A549 (cell line): ENCODE measurements around the gene FAXC. TPM values are rescaled to one million over a fixed set of nuclear protein-coding genes. Genes with fewer than 3 reads are reported as not detected.

ENCODE experiments used
- ATAC-seq, 2 experiments: fragments of 200-7000 bp in 1 of 2; fragments of >200 bp in 1 of 2; cut with Nextera tagmentation in 1 of 2; cut with Tn5 transposase in 1 of 2; 3 replicates each; pipeline versions ENCODE4 v1.8.0 to v1.9.1; 2018 to 2020; ENCODE audit warnings: mild to moderate bottlenecking in 1 of 2, moderate library complexity in 1 of 2
- CTCF ChIA-PET: fragments of 300-600 bp; sonication (Branson Sonifier 250); formaldehyde crosslinking; extraction: SDS; loops from one replicate; lab custom pipeline; 2021; ENCODE audit warnings: antibody characterized with exemption, inconsistent platforms; lab: Yijun Ruan, JAX
- POLR2A ChIA-PET: fragments of 350-600 bp; formaldehyde crosslinking; extraction: SDS; loops from one replicate; lab custom pipeline; 2021; ENCODE audit warnings: antibody characterized with exemption, inconsistent platforms; lab: Yijun Ruan, JAX
- DNase-seq, 2 experiments: peaks; one replicate each; pipeline versions ENCODE4 v3.0.0 to v3.0.0-alpha.2; 2011 to 2016; ENCODE audit warnings: low read depth in 1 of 2, low spot score in 1 of 2
- FAIRE-seq: peaks from 2 replicates; lab custom pipeline; 2011; peaks lifted over from hg19 to GRCh38; lab: Jason Lieb, UNC
- H3K27ac ChIP-seq, 2 experiments: fragments of >200 bp; sonication (Bioruptor Twin); formaldehyde crosslinking; 3 replicates each; pipeline ENCODE4 v1.5.1; 2016 to 2017
- H3K4me1 ChIP-seq: fragments of >200 bp; sonication (Bioruptor Twin); formaldehyde crosslinking; 3 replicates; pipeline ENCODE4 v1.6.1; 2016
- H3K4me2 ChIP-seq: fragments of >200 bp; sonication (Bioruptor Twin); formaldehyde crosslinking; 3 replicates; pipeline ENCODE4 v1.6.1; 2016
- H3K4me3 ChIP-seq: fragments of >200 bp; sonication (Bioruptor Twin); formaldehyde crosslinking; 3 replicates; pipeline ENCODE4 v1.5.1; 2016
- H3K9me3 ChIP-seq: fragments of >200 bp; sonication (Bioruptor Twin); formaldehyde crosslinking; 3 replicates; pipeline ENCODE4 v1.6.1; 2016
- BHLHE40 ChIP-seq: IDR thresholded peaks from 2 replicates; pipeline ENCODE4 v1.6.1; 2012; ENCODE audit warnings: low read depth, low read length, inconsistent platforms
- CBX8 ChIP-seq: fragments of 200-600 bp; sonication (generic); IDR thresholded peaks from 2 replicates; pipeline ENCODE4 v1.6.1; 2016
- CHD2 ChIP-seq: fragments of 150-350 bp; IDR thresholded peaks from 2 replicates; pipeline ENCODE4 v1.6.1; 2014; ENCODE audit warnings: low read length; ENCODE audit not compliant: partially characterized antibody
- EHMT2 ChIP-seq: fragments of 200-600 bp; sonication (generic); IDR thresholded peaks from 2 replicates; pipeline ENCODE4 v1.6.1; 2016; ENCODE audit warnings: antibody characterized with exemption, low read depth, mild to moderate bottlenecking, moderate library complexity
- FOSB ChIP-seq: fragments of 250-450 bp; sonication (Bioruptor Pico); IDR thresholded peaks from 2 replicates; pipeline ENCODE4 v1.5.0; 2020; ENCODE audit warnings: mild to moderate bottlenecking, moderate library complexity
- GATA3 ChIP-seq: IDR thresholded peaks from 2 replicates; pipeline ENCODE4 v1.6.1; 2012; ENCODE audit warnings: borderline replicate concordance
- HDAC2 ChIP-seq: fragments of 200-600 bp; sonication (generic); IDR thresholded peaks from 2 replicates; pipeline ENCODE4 v1.6.1; 2016
- HOXA7 ChIP-seq: fragments of 250-450 bp; sonication (Bioruptor Pico); IDR thresholded peaks from 2 replicates; pipeline ENCODE4 v1.5.0; 2020; ENCODE audit warnings: mild to moderate bottlenecking, moderate library complexity
- KDM5A ChIP-seq: fragments of 200-600 bp; sonication (generic); IDR thresholded peaks from 2 replicates; pipeline ENCODE4 v1.6.1; 2016; ENCODE audit warnings: antibody characterized with exemption, mild to moderate bottlenecking
- MYC ChIP-seq: IDR thresholded peaks from 2 replicates; pipeline ENCODE4 v1.6.1; 2012; ENCODE audit warnings: mild to moderate bottlenecking, inconsistent platforms, low read length, improper control_type of control experiment, borderline replicate concordance
- NFE2L2 ChIP-seq: fragments of 150-350 bp; conservative IDR thresholded peaks from 2 replicates; pipeline ENCODE4 v1.6.1; 2014; ENCODE audit warnings: low read length
- NPAS2 ChIP-seq: fragments of 250-450 bp; sonication (Bioruptor Pico); IDR thresholded peaks from 2 replicates; pipeline ENCODE4 v1.8.0; 2022; ENCODE audit warnings: mild to moderate bottlenecking, moderate library complexity, borderline replicate concordance
- NR3C1 ChIP-seq: fragments of >200 bp; sonication (Bioruptor Twin); formaldehyde crosslinking; IDR thresholded peaks from 3 replicates; pipeline ENCODE4 v1.6.1; 2017
- POLR2AphosphoS2 ChIP-seq: conservative IDR thresholded peaks from 2 replicates; pipeline ENCODE4 v1.6.1; 2012; ENCODE audit warnings: low read length, improper control_type of control experiment, inconsistent platforms
- RAD21 ChIP-seq, 2 experiments: fragments of >200 bp in 1 of 2; sonication (Bioruptor Twin) in 1 of 2; formaldehyde crosslinking in 1 of 2; IDR thresholded peaks in 1 of 2; conservative IDR thresholded peaks in 1 of 2; 2 replicates in 1 of 2; 3 replicates in 1 of 2; pipeline ENCODE4 v1.6.1; 2012 to 2018; ENCODE audit warnings: inconsistent platforms in 1 of 2
- RARB ChIP-seq: fragments of 250-450 bp; sonication (Bioruptor Pico); IDR thresholded peaks from 2 replicates; pipeline ENCODE4 v1.8.0; 2021; ENCODE audit warnings: mild to moderate bottlenecking, moderate library complexity
- RNF2 ChIP-seq: fragments of 200-600 bp; sonication (generic); IDR thresholded peaks from 2 replicates; pipeline ENCODE4 v1.6.1; 2016; ENCODE audit warnings: low read depth, mild to moderate bottlenecking, antibody characterized with exemption, moderate library complexity, borderline replicate concordance
- SMC3 ChIP-seq: fragments of >200 bp; sonication (Bioruptor Twin); formaldehyde crosslinking; IDR thresholded peaks from 3 replicates; pipeline ENCODE4 v1.6.1; 2018; ENCODE audit warnings: inconsistent platforms
- TP53 ChIP-seq: fragments of 250-450 bp; sonication (Bioruptor Pico); IDR thresholded peaks from 2 replicates; pipeline ENCODE4 v1.5.0; 2021; ENCODE audit warnings: mild to moderate bottlenecking, moderate library complexity
- ZNF302 ChIP-seq: fragments of 250-450 bp; sonication (Bioruptor Pico); IDR thresholded peaks from 2 replicates; pipeline ENCODE4 v1.9.0; 2021; ENCODE audit warnings: inconsistent platforms, mild to moderate bottlenecking, moderate library complexity
- WGBS: methylation state at CpG from one replicate; pipeline ENCODE4 v1.1.6; 2017; ENCODE audit errors: missing lambda C conversion rate; 5-methylcytosine and 5-hydroxymethylcytosine counted together
- polyA plus RNA-seq, 4 experiments: library from polyadenylated mRNA; depleted of rRNA in 3 of 4; stranded (reverse); fragments of >200 nt; fragmentation: RNase III in 1 of 4; extraction: RNeasy Plus Mini Kit Qiagen cat#74134 plus additional on column Dnase treatment in 1 of 4; gene quantifications; 2 replicates in 3 of 4; 3 replicates in 1 of 4; pipeline ENCODE4 v1.2.3, GENCODE V29; 2011 to 2017
- TF ChIP-seq, protein P1 (sequence below): fragments of 250-450 bp; sonication (Bioruptor Pico); IDR thresholded peaks from 2 replicates; pipeline ENCODE4 v1.5.0; 2021; ENCODE audit warnings: mild to moderate bottlenecking, moderate library complexity, borderline replicate concordance
- TF ChIP-seq, protein P2 (sequence below): IDR thresholded peaks from 2 replicates; pipeline ENCODE4 v1.6.1; 2012
- TF ChIP-seq, protein P3 (sequence below): fragments of >200 bp; sonication (Bioruptor Twin); formaldehyde crosslinking; IDR thresholded peaks from 3 replicates; pipeline ENCODE4 v1.5.1; 2016
- TF ChIP-seq, protein P4 (sequence below): fragments of >200 bp; sonication (Bioruptor Twin); formaldehyde crosslinking; IDR thresholded peaks from 2 replicates; pipeline ENCODE4 v1.6.1; 2016

Gene FAXC
- polyA plus RNA-seq, 2 of the 4 experiments (the other 2 are of a cell fraction): 5.8 to 9.8 TPM

DNA sequence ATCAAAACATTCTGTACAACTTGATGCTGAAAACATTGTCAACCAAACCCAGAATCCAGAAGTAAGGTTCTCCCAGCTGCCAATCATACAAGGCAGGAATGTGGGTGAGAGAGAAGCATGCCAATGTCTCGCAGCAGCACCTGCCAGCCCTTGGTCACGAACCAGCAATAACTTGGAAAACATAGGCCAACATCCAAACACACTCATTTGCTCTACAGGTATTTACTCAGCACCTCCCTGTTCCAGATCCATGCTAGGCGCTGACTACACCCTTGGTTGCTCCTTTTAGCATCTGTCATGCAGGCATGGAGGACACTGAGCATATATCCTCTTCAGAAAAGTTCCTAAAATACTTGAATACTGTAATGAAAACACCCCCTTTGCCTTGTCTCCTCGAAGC is 63.6 kb downstream of the FAXC start:
- no peaks in the 10 kb centered on the region for H3K9me3 ChIP-seq
- ChIA-PET CTCF (interaction anchor here (1.5 kb wide), 1 partner anchor 14 kb away, joined by 4 read pairs; no protein-coding TSS in a partner anchor), POLR2A (no interaction called here)
- H3K27ac ChIP-seq: no peak overlapping the region
- FAIRE-seq (no peak), DNase-seq (no peak), ATAC-seq (no peak)
- no peak overlapping the region for H3K4me3 ChIP-seq
- 66% methylated on average over 4 of the region's 4 CpGs for WGBS
- H3K4me2 ChIP-seq: no peak overlapping the region
- TF ChIP-seq BHLHE40 (no peak), ZNF302 (CRISPR knock-in tag) (no peak), TP53 (CRISPR knock-in tag) (no peak), SMC3 (no peak), RARB (CRISPR knock-in tag) (no peak), KDM5A (no peak), POLR2AphosphoS2 (no peak)
- TF ChIP-seq, protein P1, sequence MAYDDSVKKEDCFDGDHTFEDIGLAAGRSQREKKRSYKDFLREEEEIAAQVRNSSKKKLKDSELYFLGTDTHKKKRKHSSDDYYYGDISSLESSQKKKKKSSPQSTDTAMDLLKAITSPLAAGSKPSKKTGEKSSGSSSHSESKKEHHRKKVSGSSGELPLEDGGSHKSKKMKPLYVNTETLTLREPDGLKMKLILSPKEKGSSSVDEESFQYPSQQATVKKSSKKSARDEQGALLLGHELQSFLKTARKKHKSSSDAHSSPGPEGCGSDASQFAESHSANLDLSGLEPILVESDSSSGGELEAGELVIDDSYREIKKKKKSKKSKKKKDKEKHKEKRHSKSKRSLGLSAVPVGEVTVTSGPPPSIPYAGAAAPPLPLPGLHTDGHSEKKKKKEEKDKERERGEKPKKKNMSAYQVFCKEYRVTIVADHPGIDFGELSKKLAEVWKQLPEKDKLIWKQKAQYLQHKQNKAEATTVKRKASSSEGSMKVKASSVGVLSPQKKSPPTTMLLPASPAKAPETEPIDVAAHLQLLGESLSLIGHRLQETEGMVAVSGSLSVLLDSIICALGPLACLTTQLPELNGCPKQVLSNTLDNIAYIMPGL (CRISPR knock-in tag): no peak
- TF ChIP-seq, all 56 proteins: peak for 0
- H3K4me1 ChIP-seq: no peaks in the 10 kb centered on the region

DNA sequence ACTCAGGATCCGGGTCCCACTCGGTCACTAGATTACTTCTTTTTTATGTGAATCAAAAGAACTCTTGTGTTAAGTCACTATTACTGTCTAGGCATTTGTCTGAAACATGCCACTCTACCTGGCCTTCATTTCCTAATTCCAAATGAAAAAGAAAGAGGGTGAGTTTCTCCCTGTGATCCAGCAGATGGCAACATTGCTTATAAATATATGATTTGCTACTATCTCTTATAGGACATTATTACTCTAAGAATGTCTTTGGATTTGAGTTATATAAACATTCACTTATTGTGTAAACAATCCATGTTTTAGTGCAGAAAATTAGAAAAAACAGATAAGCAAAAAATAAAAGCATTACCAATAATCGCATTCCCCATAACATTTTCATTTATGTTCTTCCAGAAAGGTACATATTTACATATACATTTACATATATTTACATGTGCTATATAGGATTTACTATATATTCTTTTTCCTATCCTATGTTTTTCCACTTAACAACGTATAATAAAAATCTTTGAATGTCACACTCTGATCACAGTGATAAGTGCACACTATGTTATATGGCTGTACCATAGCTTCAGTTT is 66.9 kb downstream of the FAXC start:
- Histone ChIP-seq H3K9me3 (no peaks in the 10 kb centered on the region), H3K27ac (no peak overlapping the region), H3K4me3 (no peak overlapping the region), H3K4me1 (no peaks in the 10 kb centered on the region), H3K4me2 (no peak overlapping the region)
- ATAC-seq: peak; percentile 43 to 68; a peak in 2 of 6 replicates
- ChIA-PET CTCF (interaction anchor here (1.9 kb wide), 1 partner anchor 13 kb away, joined by 5 read pairs; no protein-coding TSS in a partner anchor), POLR2A (no interaction called here)
- no peak for TF ChIP-seq POLR2AphosphoS2
- no peak for TF ChIP-seq CHD2
- TF ChIP-seq NFE2L2: no peak
- no peak for TF ChIP-seq NPAS2 (CRISPR knock-in tag)
- TF ChIP-seq FOSB: no peak
- TF ChIP-seq CBX8: no peak
- no peak for TF ChIP-seq EHMT2
- TF ChIP-seq, protein P1 (CRISPR knock-in tag): no peak
- TF ChIP-seq ZNF302 (CRISPR knock-in tag): no peak
- TF ChIP-seq GATA3: no peak
- TF ChIP-seq HOXA7 (CRISPR knock-in tag): no peak
- TF ChIP-seq RNF2: no peak
- no peak for TF ChIP-seq NR3C1
- TF ChIP-seq, protein P2, sequence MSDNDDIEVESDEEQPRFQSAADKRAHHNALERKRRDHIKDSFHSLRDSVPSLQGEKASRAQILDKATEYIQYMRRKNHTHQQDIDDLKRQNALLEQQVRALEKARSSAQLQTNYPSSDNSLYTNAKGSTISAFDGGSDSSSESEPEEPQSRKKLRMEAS: no peak
- TF ChIP-seq BHLHE40: no peak
- TF ChIP-seq MYC: no peak
- TF ChIP-seq, protein P3, sequence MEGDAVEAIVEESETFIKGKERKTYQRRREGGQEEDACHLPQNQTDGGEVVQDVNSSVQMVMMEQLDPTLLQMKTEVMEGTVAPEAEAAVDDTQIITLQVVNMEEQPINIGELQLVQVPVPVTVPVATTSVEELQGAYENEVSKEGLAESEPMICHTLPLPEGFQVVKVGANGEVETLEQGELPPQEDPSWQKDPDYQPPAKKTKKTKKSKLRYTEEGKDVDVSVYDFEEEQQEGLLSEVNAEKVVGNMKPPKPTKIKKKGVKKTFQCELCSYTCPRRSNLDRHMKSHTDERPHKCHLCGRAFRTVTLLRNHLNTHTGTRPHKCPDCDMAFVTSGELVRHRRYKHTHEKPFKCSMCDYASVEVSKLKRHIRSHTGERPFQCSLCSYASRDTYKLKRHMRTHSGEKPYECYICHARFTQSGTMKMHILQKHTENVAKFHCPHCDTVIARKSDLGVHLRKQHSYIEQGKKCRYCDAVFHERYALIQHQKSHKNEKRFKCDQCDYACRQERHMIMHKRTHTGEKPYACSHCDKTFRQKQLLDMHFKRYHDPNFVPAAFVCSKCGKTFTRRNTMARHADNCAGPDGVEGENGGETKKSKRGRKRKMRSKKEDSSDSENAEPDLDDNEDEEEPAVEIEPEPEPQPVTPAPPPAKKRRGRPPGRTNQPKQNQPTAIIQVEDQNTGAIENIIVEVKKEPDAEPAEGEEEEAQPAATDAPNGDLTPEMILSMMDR: peak; percentile 48
- 0 out of 3 replicates have a peak, but pooled peaks have one; percentile 15 for TF ChIP-seq SMC3
- peak; percentile 28; a peak in 3 of 5 replicates for TF ChIP-seq RAD21 (conservative IDR thresholded peaks at IDR 0.05 in 1 of 2, IDR thresholded peaks at IDR 0.05 in 1 of 2)
- TF ChIP-seq, protein P4, sequence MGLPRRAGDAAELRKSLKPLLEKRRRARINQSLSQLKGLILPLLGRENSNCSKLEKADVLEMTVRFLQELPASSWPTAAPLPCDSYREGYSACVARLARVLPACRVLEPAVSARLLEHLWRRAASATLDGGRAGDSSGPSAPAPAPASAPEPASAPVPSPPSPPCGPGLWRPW: no peak
- TF ChIP-seq HDAC2: no peak
- no peak for TF ChIP-seq KDM5A
- DNase-seq: peak in 1 of 2 experiments; percentile 10
- no peak for FAIRE-seq
- WGBS: 29% methylated on average over 4 of the region's 4 CpGs
